Astrocyte (in vitro differentiated cells and primary cell): ENCODE measurements around the gene TUBGCP5.

Source experiments
- EZH2 ChIP-seq: IDR thresholded peaks from 2 replicates; pipeline ENCODE4 v1.6.1; 2012; ENCODE audit warnings: mild to moderate bottlenecking, low read length, inconsistent platforms; ENCODE audit not compliant: insufficient read depth
- TF ChIP-seq, protein P1 (sequence below): IDR thresholded peaks from 2 replicates; pipeline ENCODE4 v1.5.1; 2011; ENCODE audit warnings: low read depth, mild to moderate bottlenecking, inconsistent platforms, low read length, moderate library complexity; ENCODE audit not compliant: insufficient read depth

GRCh38 chr15:23002920-23003319 is 36.4 kb downstream of the TUBGCP5 start:
- TF ChIP-seq EZH2, result no peak
- TF ChIP-seq, protein P1, sequence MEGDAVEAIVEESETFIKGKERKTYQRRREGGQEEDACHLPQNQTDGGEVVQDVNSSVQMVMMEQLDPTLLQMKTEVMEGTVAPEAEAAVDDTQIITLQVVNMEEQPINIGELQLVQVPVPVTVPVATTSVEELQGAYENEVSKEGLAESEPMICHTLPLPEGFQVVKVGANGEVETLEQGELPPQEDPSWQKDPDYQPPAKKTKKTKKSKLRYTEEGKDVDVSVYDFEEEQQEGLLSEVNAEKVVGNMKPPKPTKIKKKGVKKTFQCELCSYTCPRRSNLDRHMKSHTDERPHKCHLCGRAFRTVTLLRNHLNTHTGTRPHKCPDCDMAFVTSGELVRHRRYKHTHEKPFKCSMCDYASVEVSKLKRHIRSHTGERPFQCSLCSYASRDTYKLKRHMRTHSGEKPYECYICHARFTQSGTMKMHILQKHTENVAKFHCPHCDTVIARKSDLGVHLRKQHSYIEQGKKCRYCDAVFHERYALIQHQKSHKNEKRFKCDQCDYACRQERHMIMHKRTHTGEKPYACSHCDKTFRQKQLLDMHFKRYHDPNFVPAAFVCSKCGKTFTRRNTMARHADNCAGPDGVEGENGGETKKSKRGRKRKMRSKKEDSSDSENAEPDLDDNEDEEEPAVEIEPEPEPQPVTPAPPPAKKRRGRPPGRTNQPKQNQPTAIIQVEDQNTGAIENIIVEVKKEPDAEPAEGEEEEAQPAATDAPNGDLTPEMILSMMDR, result no peak
